Neuron (in vitro differentiated cells): ENCODE measurements around the gene TBC1D2B.
"Not testable (repeated sequence)": the region's sequence is repeated elsewhere in the genome, so short reads cannot be mapped to it uniquely, and the experiment has no call there.

ENCODE experiments used
- H2AFZ ChIP-seq: one replicate; pipeline ENCODE4 v1.6.1; 2013; ENCODE audit warnings: low read depth, mild to moderate bottlenecking, inconsistent platforms, low read length, moderate library complexity
- H3K27me3 ChIP-seq: one replicate; pipeline ENCODE4 v1.6.1; 2013; ENCODE audit warnings: low read length; ENCODE audit not compliant: insufficient read depth
- H3K36me3 ChIP-seq: one replicate; pipeline ENCODE4 v1.6.1; 2013; ENCODE audit warnings: low read length; ENCODE audit not compliant: insufficient read depth
- H3K4me1 ChIP-seq: one replicate; pipeline ENCODE4 v1.6.1; 2013; ENCODE audit warnings: low read length; ENCODE audit not compliant: insufficient read depth
- H3K4me3 ChIP-seq: 2 replicates; pipeline ENCODE4 v1.5.1; 2013; ENCODE audit warnings: mild to moderate bottlenecking, low read length, moderate library complexity
- H3K9me3 ChIP-seq: one replicate; pipeline ENCODE4 v1.6.1; 2013; ENCODE audit warnings: low read length

Gene TBC1D2B

GRCh38 chr15:77983708-77984445 is 93.6 kb downstream of the TBC1D2B start:
- H3K27me3 ChIP-seq = peaks cover 8% of the 10 kb centered on the region

GRCh38 chr15:77983091-77983707 is 94.3 kb downstream of the TBC1D2B start:
- H3K27me3 ChIP-seq = peaks cover 8% of the 10 kb centered on the region
- H3K4me1 ChIP-seq = peaks cover 16% of the 10 kb centered on the region
- H2AFZ ChIP-seq = no peak overlapping the region
- no peaks in the 10 kb centered on the region for H3K9me3 ChIP-seq
- H3K36me3 ChIP-seq = no peaks in the 10 kb centered on the region
- no peak overlapping the region for H3K4me3 ChIP-seq

More at GRCh38 chr15:77983708-77984445, 93.6 kb downstream of the TBC1D2B start:
- Histone ChIP-seq H3K9me3 (no peaks in the 10 kb centered on the region), H3K4me1 (peaks cover 20% of the 10 kb centered on the region), H3K4me3 (no peak overlapping the region), H2AFZ (no peak overlapping the region), H3K36me3 (no peaks in the 10 kb centered on the region)

GRCh38 chr15:77982127-77982490 is 95.4 kb downstream of the TBC1D2B start:
- H2AFZ ChIP-seq = no peak overlapping the region
- no peaks in the 10 kb centered on the region for H3K36me3 ChIP-seq
- H3K4me1 ChIP-seq = peaks cover 6% of the 10 kb centered on the region
- no peak overlapping the region for H3K4me3 ChIP-seq
- no peaks in the 10 kb centered on the region for H3K9me3 ChIP-seq
- H3K27me3 ChIP-seq = peaks cover 8% of the 10 kb centered on the region

- no peak overlapping the region for H3K4me3 ChIP-seq
- no peaks in the 10 kb centered on the region for H3K36me3 ChIP-seq
- no peaks in the 10 kb centered on the region for H3K9me3 ChIP-seq
- peaks cover 8% of the 10 kb centered on the region for H3K27me3 ChIP-seq
- H3K4me1 ChIP-seq = peaks cover 2% of the 10 kb centered on the region
- no peak overlapping the region for H2AFZ ChIP-seq
Measured at GRCh38 chr15:77981281-77982126, 96.0 kb downstream of the TBC1D2B start.

GRCh38 chr15:77980674-77981073 is 96.8 kb downstream of the TBC1D2B start:
- not testable (repeated sequence) for H3K36me3 ChIP-seq, H3K4me3 ChIP-seq, H3K27me3 ChIP-seq, H3K9me3 ChIP-seq, H2AFZ ChIP-seq, H3K4me1 ChIP-seq

- Histone ChIP-seq H3K4me3 (no peak overlapping the region), H3K9me3 (no peaks in the 10 kb centered on the region), H3K36me3 (no peaks in the 10 kb centered on the region), H3K27me3 (peaks cover 7% of the 10 kb centered on the region), H2AFZ (no peak overlapping the region), H3K4me1 (peaks cover 2% of the 10 kb centered on the region)
Measured at GRCh38 chr15:77980098-77980497, 97.4 kb downstream of the TBC1D2B start.

- not testable (repeated sequence) for H3K4me1 ChIP-seq, H3K4me3 ChIP-seq, H3K27me3 ChIP-seq, H2AFZ ChIP-seq, H3K36me3 ChIP-seq, H3K9me3 ChIP-seq
Measured at GRCh38 chr15:77979157-77979556, 98.4 kb downstream of the TBC1D2B start.

- H3K4me1 ChIP-seq, H3K36me3 ChIP-seq, H2AFZ ChIP-seq, H3K9me3 ChIP-seq, H3K4me3 ChIP-seq: not testable (repeated sequence)
- peaks cover 13% of the 10 kb centered on the region for H3K27me3 ChIP-seq
Measured at GRCh38 chr15:77978759-77979145, 98.8 kb downstream of the TBC1D2B start.

GRCh38 chr15:77977903-77978758 is 99.4 kb downstream of the TBC1D2B start:
- not testable (repeated sequence) for H3K36me3 ChIP-seq, H3K4me3 ChIP-seq, H3K9me3 ChIP-seq, H2AFZ ChIP-seq, H3K4me1 ChIP-seq
- H3K27me3 ChIP-seq = peaks cover 13% of the 10 kb centered on the region

GRCh38 chr15:77976760-77977525 is 100.6 kb downstream of the TBC1D2B start:
- peaks cover 11% of the 10 kb centered on the region for H3K27me3 ChIP-seq
- H3K36me3 ChIP-seq, H3K4me1 ChIP-seq, H3K4me3 ChIP-seq, H2AFZ ChIP-seq, H3K9me3 ChIP-seq: not testable (repeated sequence)

GRCh38 chr15:77976095-77976450 is 101.4 kb downstream of the TBC1D2B start:
- not testable (repeated sequence) for H3K9me3 ChIP-seq, H3K4me1 ChIP-seq, H2AFZ ChIP-seq, H3K27me3 ChIP-seq, H3K36me3 ChIP-seq, H3K4me3 ChIP-seq

GRCh38 chr15:77975332-77976094 is 102.0 kb downstream of the TBC1D2B start:
- peaks cover 8% of the 10 kb centered on the region for H3K27me3 ChIP-seq
- no peaks in the 10 kb centered on the region for H3K36me3 ChIP-seq
- peaks cover 2% of the 10 kb centered on the region for H3K4me1 ChIP-seq
- H2AFZ ChIP-seq = no peak overlapping the region
- no peaks in the 10 kb centered on the region for H3K9me3 ChIP-seq
- no peak overlapping the region for H3K4me3 ChIP-seq
